Lower leg skin (tissue), 3 donors: ENCODE results near the gene IL1R2.

Experiments used
- POLR2A ChIP-seq, 2 donors: fragments of 450-650 bp; IDR thresholded peaks; one replicate each; pipeline ENCODE4 v1.6.1; 2016 to 2017; ENCODE audit warnings: antibody characterized with exemption in 2 of 2, mild to moderate bottlenecking in 1 of 2, moderate library complexity in 1 of 2
- TF ChIP-seq, protein P1 (sequence below), 3 donors: fragments of 450-650 bp; IDR thresholded peaks; one replicate each; pipeline ENCODE4 v1.5.1; 2016; ENCODE audit warnings: antibody characterized with exemption in 3 of 3, mild to moderate bottlenecking in 3 of 3, moderate library complexity in 2 of 3

DNA sequence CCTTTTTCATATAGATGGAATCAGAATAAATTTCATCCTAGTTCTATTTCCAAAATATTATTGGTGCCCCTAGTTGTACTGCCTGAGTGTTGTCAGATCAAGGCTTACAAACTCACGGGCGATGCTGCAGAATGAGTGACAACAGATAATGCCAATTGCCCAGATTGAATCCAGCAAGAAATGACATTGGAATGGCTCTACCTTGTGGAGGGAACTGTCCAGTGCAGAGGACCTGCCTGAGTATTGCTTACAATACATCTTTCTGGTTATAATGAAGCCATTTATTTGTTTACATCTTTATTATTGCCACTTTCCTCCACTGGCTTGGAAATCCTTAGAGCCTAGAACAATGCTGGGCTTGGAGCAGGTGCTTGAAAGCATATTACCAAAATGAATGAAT, 7.8 kb upstream of the IL1R2 start:
- no peak for TF ChIP-seq POLR2A (IDR thresholded peaks at IDR 0.05)
- TF ChIP-seq, protein P1, sequence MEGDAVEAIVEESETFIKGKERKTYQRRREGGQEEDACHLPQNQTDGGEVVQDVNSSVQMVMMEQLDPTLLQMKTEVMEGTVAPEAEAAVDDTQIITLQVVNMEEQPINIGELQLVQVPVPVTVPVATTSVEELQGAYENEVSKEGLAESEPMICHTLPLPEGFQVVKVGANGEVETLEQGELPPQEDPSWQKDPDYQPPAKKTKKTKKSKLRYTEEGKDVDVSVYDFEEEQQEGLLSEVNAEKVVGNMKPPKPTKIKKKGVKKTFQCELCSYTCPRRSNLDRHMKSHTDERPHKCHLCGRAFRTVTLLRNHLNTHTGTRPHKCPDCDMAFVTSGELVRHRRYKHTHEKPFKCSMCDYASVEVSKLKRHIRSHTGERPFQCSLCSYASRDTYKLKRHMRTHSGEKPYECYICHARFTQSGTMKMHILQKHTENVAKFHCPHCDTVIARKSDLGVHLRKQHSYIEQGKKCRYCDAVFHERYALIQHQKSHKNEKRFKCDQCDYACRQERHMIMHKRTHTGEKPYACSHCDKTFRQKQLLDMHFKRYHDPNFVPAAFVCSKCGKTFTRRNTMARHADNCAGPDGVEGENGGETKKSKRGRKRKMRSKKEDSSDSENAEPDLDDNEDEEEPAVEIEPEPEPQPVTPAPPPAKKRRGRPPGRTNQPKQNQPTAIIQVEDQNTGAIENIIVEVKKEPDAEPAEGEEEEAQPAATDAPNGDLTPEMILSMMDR (IDR thresholded peaks at IDR 0.05): no peak
